Measurements from ENCODE around the gene ARSH. TPM values are rescaled to one million over a fixed set of nuclear protein-coding genes. Genes with fewer than 3 reads are reported as not detected.
"Not testable (repeated sequence)": the region's sequence is repeated elsewhere in the genome, so short reads cannot be mapped to it uniquely, and the experiment has no call there.

The ARSH gene
- polyA plus RNA-seq, result under 1 TPM in 1 of 4 donors, not detected in 3; 0.04 TPM
- long read RNA-seq, donor 1, result 0 reads
- long read RNA-seq, donor 2, result 0 reads
- long read RNA-seq, donor 3, result 0 reads
- long read RNA-seq, donor 4, result 0 reads
- long read RNA-seq, donor 5, result 0 reads
- long read RNA-seq, donor 6, result 0 reads
- long read RNA-seq, donor 7, result 0 reads
- long read RNA-seq, donor 8, result 0 reads
- long read RNA-seq, donor 9, result 0 reads
- long read RNA-seq, donor 10, result 0 reads

- H3K27ac ChIP-seq (ENCODE audit: low read depth in 1 of 3, low read length in 2 of 3), result no peak within 1 kb of the TSS
- no peaks in the 10 kb centered on the region for H3K4me1 ChIP-seq (ENCODE audit: control insufficient read depth in 3 of 3, insufficient read depth in 2 of 3, low read depth in 1 of 3, low read length in 2 of 3)
- H3K9me3 ChIP-seq (ENCODE audit: control insufficient read depth in 2 of 2, insufficient read depth in 1 of 2, low read depth in 1 of 2, low read length in 1 of 2), result peaks cover 1 to 2% of the 10 kb centered on the region in 2 donors
- no peaks in the 10 kb centered on the region for H3K36me3 ChIP-seq (ENCODE audit: control insufficient read depth in 3 of 3, insufficient read depth in 2 of 3, low read depth in 1 of 3, low read length in 3 of 3)
- no peak within 1 kb of the TSS for H3K4me3 ChIP-seq (ENCODE audit: low read depth in 1 of 3, low read length in 3 of 3)
- no peak for FAIRE-seq
- peak; percentile 1 to 64 for DNase-seq
- 22 to 56% (median 40%) methylated on average over 6 of the region's 6 CpGs for WGBS, 3 donors
- H3K27me3 ChIP-seq (ENCODE audit: control insufficient read depth in 3 of 3, insufficient read depth in 3 of 3, low read length in 3 of 3), result no peaks in the 10 kb centered on the region
Observed at GRCh38 chrX:3006495-3006894, at the start of gene ARSH. Gene ARSH, plus strand, starts transcription at chrX:3006546. Its CDS starts 67 bp downstream, at chrX:3006613.

GRCh38 chrX:2958199-2958598 is 48.1 kb upstream of the ARSH start:
- Histone ChIP-seq H3K9me3 (ENCODE audit: control insufficient read depth in 2 of 2, insufficient read depth in 1 of 2, low read depth in 1 of 2, low read length in 1 of 2) (no peaks in the 10 kb centered on the region), H3K27ac (ENCODE audit: low read depth in 1 of 3, low read length in 2 of 3) (no peak overlapping the region), H3K4me1 (ENCODE audit: control insufficient read depth in 3 of 3, insufficient read depth in 2 of 3, low read depth in 1 of 3, low read length in 2 of 3) (no peaks in the 10 kb centered on the region), H3K4me3 (ENCODE audit: low read depth in 1 of 3, low read length in 3 of 3) (no peak overlapping the region), H3K27me3 (ENCODE audit: control insufficient read depth in 3 of 3, insufficient read depth in 3 of 3, low read length in 3 of 3) (no peaks in the 10 kb centered on the region), H3K36me3 (ENCODE audit: control insufficient read depth in 3 of 3, insufficient read depth in 2 of 3, low read depth in 1 of 3, low read length in 3 of 3) (peaks cover 0 to 34% (median 0%) of the 10 kb centered on the region in 3 donors)
- no peak for FAIRE-seq
- DNase-seq, result no peak
- WGBS, 3 donors, result 85 to 94% (median 91%) methylated on average over 9 of the region's 9 CpGs

- WGBS, 3 donors, result 83 to 93% (median 91%) methylated on average over 14 of the region's 14 CpGs
- no peak for FAIRE-seq
- peaks cover 0 to 16% (median 0%) of the 10 kb centered on the region in 3 donors for H3K36me3 ChIP-seq (ENCODE audit: control insufficient read depth in 3 of 3, insufficient read depth in 2 of 3, low read depth in 1 of 3, low read length in 3 of 3)
Observed at GRCh38 chrX:2960861-2961515, 45.4 kb upstream of the ARSH start.

GRCh38 chrX:2962381-2962780 is 44.0 kb upstream of the ARSH start:
- Histone ChIP-seq H3K4me1 (ENCODE audit: control insufficient read depth in 3 of 3, insufficient read depth in 2 of 3, low read depth in 1 of 3, low read length in 2 of 3) (peaks cover 0 to 4% (median 0%) of the 10 kb centered on the region in 3 donors), H3K36me3 (ENCODE audit: control insufficient read depth in 3 of 3, insufficient read depth in 2 of 3, low read depth in 1 of 3, low read length in 3 of 3) (peaks cover 0 to 14% (median 0%) of the 10 kb centered on the region in 3 donors), H3K4me3 (ENCODE audit: low read depth in 1 of 3, low read length in 3 of 3) (peak overlapping the region in 2 of 3 donors; percentile 17 to 41), H3K9me3 (ENCODE audit: control insufficient read depth in 2 of 2, insufficient read depth in 1 of 2, low read depth in 1 of 2, low read length in 1 of 2) (no peaks in the 10 kb centered on the region), H3K27ac (ENCODE audit: low read depth in 1 of 3, low read length in 2 of 3) (peak overlapping the region in 1 of 3 donors; percentile 83), H3K27me3 (ENCODE audit: control insufficient read depth in 3 of 3, insufficient read depth in 3 of 3, low read length in 3 of 3) (no peaks in the 10 kb centered on the region)
- 19 to 57% (median 50%) methylated on average over 11 of the region's 11 CpGs for WGBS, 3 donors
- FAIRE-seq, result no peak
- peak; percentile 18 to 32 for DNase-seq

More at GRCh38 chrX:2960861-2961515, 45.4 kb upstream of the ARSH start:
- Histone ChIP-seq H3K27me3 (ENCODE audit: control insufficient read depth in 3 of 3, insufficient read depth in 3 of 3, low read length in 3 of 3) (no peaks in the 10 kb centered on the region), H3K9me3 (ENCODE audit: control insufficient read depth in 2 of 2, insufficient read depth in 1 of 2, low read depth in 1 of 2, low read length in 1 of 2) (no peaks in the 10 kb centered on the region), H3K27ac (ENCODE audit: low read depth in 1 of 3, low read length in 2 of 3) (no peak overlapping the region), H3K4me3 (ENCODE audit: low read depth in 1 of 3, low read length in 3 of 3) (no peak overlapping the region), H3K4me1 (ENCODE audit: control insufficient read depth in 3 of 3, insufficient read depth in 2 of 3, low read depth in 1 of 3, low read length in 2 of 3) (peaks cover 0 to 4% (median 0%) of the 10 kb centered on the region in 3 donors)
- no peak for DNase-seq

- not testable (repeated sequence) for H3K36me3 ChIP-seq (ENCODE audit: control insufficient read depth in 3 of 3, insufficient read depth in 2 of 3, low read depth in 1 of 3, low read length in 3 of 3); H3K9me3 ChIP-seq (ENCODE audit: control insufficient read depth in 2 of 2, insufficient read depth in 1 of 2, low read depth in 1 of 2, low read length in 1 of 2); H3K27me3 ChIP-seq (ENCODE audit: control insufficient read depth in 3 of 3, insufficient read depth in 3 of 3, low read length in 3 of 3); FAIRE-seq; H3K4me1 ChIP-seq (ENCODE audit: control insufficient read depth in 3 of 3, insufficient read depth in 2 of 3, low read depth in 1 of 3, low read length in 2 of 3); DNase-seq
- H3K27ac ChIP-seq (ENCODE audit: low read depth in 1 of 3, low read length in 2 of 3), result peak overlapping the region in 1 of 3 donors; percentile 83
- peak overlapping the region in 2 of 3 donors; percentile 9 to 41 for H3K4me3 ChIP-seq (ENCODE audit: low read depth in 1 of 3, low read length in 3 of 3)
- 30 to 58% (median 47%) methylated on average over 7 of the region's 7 CpGs for WGBS, 3 donors
Observed at GRCh38 chrX:2963449-2963848, 42.9 kb upstream of the ARSH start.

- FAIRE-seq, result not testable (repeated sequence)
Observed at GRCh38 chrX:2963992-2964794, 42.2 kb upstream of the ARSH start.

GRCh38 chrX:2965965-2966364 is 40.4 kb upstream of the ARSH start:
- peaks cover 0 to 4% (median 0%) of the 10 kb centered on the region in 3 donors for H3K4me1 ChIP-seq (ENCODE audit: control insufficient read depth in 3 of 3, insufficient read depth in 2 of 3, low read depth in 1 of 3, low read length in 2 of 3)
- H3K27me3 ChIP-seq (ENCODE audit: control insufficient read depth in 3 of 3, insufficient read depth in 3 of 3, low read length in 3 of 3), result no peaks in the 10 kb centered on the region
- H3K27ac ChIP-seq (ENCODE audit: low read depth in 1 of 3, low read length in 2 of 3), result no peak overlapping the region
- WGBS, 3 donors, result 60 to 70% (median 64%) methylated on average over 6 of the region's 6 CpGs
- no peak overlapping the region for H3K4me3 ChIP-seq (ENCODE audit: low read depth in 1 of 3, low read length in 3 of 3)
- H3K9me3 ChIP-seq (ENCODE audit: control insufficient read depth in 2 of 2, insufficient read depth in 1 of 2, low read depth in 1 of 2, low read length in 1 of 2), result no peaks in the 10 kb centered on the region
- FAIRE-seq (no peak), DNase-seq (no peak)
- peaks cover 0 to 2% (median 0%) of the 10 kb centered on the region in 3 donors for H3K36me3 ChIP-seq (ENCODE audit: control insufficient read depth in 3 of 3, insufficient read depth in 2 of 3, low read depth in 1 of 3, low read length in 3 of 3)

More at GRCh38 chrX:2963992-2964794, 42.2 kb upstream of the ARSH start:
- H3K4me1 ChIP-seq (ENCODE audit: control insufficient read depth in 3 of 3, insufficient read depth in 2 of 3, low read depth in 1 of 3, low read length in 2 of 3); H3K36me3 ChIP-seq (ENCODE audit: control insufficient read depth in 3 of 3, insufficient read depth in 2 of 3, low read depth in 1 of 3, low read length in 3 of 3); H3K27me3 ChIP-seq (ENCODE audit: control insufficient read depth in 3 of 3, insufficient read depth in 3 of 3, low read length in 3 of 3); H3K9me3 ChIP-seq (ENCODE audit: control insufficient read depth in 2 of 2, insufficient read depth in 1 of 2, low read depth in 1 of 2, low read length in 1 of 2): not testable (repeated sequence)
- 14 to 45% (median 21%) methylated on average over 13 to 14 of the region's 16 CpGs for WGBS, 3 donors
- Histone ChIP-seq H3K4me3 (ENCODE audit: low read depth in 1 of 3, low read length in 3 of 3) (peak overlapping the region in 2 of 3 donors; percentile 9 to 41), H3K27ac (ENCODE audit: low read depth in 1 of 3, low read length in 2 of 3) (peak overlapping the region; percentile 16 to 83 (median 72))
- peak; percentile 68 to 73 for DNase-seq

GRCh38 chrX:2967012-2967411 is 39.3 kb upstream of the ARSH start:
- Histone ChIP-seq H3K27ac (ENCODE audit: low read depth in 1 of 3, low read length in 2 of 3) (no peak overlapping the region), H3K4me3 (ENCODE audit: low read depth in 1 of 3, low read length in 3 of 3) (no peak overlapping the region), H3K27me3 (ENCODE audit: control insufficient read depth in 3 of 3, insufficient read depth in 3 of 3, low read length in 3 of 3) (no peaks in the 10 kb centered on the region), H3K4me1 (ENCODE audit: control insufficient read depth in 3 of 3, insufficient read depth in 2 of 3, low read depth in 1 of 3, low read length in 2 of 3) (peaks cover 0 to 4% (median 0%) of the 10 kb centered on the region in 3 donors), H3K9me3 (ENCODE audit: control insufficient read depth in 2 of 2, insufficient read depth in 1 of 2, low read depth in 1 of 2, low read length in 1 of 2) (no peaks in the 10 kb centered on the region), H3K36me3 (ENCODE audit: control insufficient read depth in 3 of 3, insufficient read depth in 2 of 3, low read depth in 1 of 3, low read length in 3 of 3) (no peaks in the 10 kb centered on the region)
- WGBS, 3 donors, result 36 to 60% (median 56%) methylated on average over 3 of the region's 3 CpGs
- FAIRE-seq (no peak), DNase-seq (peak in 1 of 2 donors; percentile 1)

Measured in small intestine (tissue), 16 donors.